ENCODE data around the gene DCN. TPM values are rescaled to one million over a fixed set of nuclear protein-coding genes. Genes with fewer than 3 reads are reported as not detected.
A peak's percentile ranks its signal among the peaks of the same experiment; 100 is the strongest.

Gene DCN
- total RNA-seq, 2 donors from 2014 or later, result 301 to 314 TPM

DNA sequence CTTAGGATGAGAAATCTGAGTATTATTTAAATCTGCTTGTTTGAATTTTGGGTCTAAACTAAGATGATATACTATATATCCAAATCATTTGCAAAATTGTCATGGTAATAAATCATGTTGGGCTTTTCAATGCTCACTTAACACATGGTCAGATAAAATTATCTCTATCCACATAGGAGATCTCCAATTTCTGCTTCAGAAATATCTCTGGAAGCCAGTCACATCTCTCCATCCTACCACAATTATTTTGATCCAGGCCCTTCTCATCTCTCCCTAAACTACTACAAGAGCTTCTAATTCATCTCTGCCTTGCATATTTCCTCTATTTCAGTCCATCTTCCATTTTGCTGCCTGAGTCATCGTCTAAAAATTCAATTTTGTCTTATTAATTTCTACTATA, 3.8 kb downstream of the DCN start:
- DNase-seq (no peak), ATAC-seq (no peak)
- intact Hi-C loops (cut with DNase I), result loop anchor here (10.0 kb wide), 1 partner anchor 166 kb away; no protein-coding TSS in a partner anchor
- Histone ChIP-seq H3K27ac (no peak overlapping the region), H3K4me1 (no peaks in the 10 kb centered on the region), H3K36me3 (replicated peaks in 1 of 2; ENCODE audit: insufficient read depth in 1 of 2, low read depth in 2 of 2) (no peaks in the 10 kb centered on the region), H3K4me3 (no peak overlapping the region), H3K27me3 (no peaks in the 10 kb centered on the region), H3K9me3 (no peaks in the 10 kb centered on the region)
- no peak for TF ChIP-seq POLR2A (IDR thresholded peaks at IDR 0.05)
- TF ChIP-seq, protein P1, sequence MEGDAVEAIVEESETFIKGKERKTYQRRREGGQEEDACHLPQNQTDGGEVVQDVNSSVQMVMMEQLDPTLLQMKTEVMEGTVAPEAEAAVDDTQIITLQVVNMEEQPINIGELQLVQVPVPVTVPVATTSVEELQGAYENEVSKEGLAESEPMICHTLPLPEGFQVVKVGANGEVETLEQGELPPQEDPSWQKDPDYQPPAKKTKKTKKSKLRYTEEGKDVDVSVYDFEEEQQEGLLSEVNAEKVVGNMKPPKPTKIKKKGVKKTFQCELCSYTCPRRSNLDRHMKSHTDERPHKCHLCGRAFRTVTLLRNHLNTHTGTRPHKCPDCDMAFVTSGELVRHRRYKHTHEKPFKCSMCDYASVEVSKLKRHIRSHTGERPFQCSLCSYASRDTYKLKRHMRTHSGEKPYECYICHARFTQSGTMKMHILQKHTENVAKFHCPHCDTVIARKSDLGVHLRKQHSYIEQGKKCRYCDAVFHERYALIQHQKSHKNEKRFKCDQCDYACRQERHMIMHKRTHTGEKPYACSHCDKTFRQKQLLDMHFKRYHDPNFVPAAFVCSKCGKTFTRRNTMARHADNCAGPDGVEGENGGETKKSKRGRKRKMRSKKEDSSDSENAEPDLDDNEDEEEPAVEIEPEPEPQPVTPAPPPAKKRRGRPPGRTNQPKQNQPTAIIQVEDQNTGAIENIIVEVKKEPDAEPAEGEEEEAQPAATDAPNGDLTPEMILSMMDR (IDR thresholded peaks at IDR 0.05), result no peak
- WGBS, 2 donors, result 33 to 52% methylated on average over 1 of the region's 1 CpG

DNA sequence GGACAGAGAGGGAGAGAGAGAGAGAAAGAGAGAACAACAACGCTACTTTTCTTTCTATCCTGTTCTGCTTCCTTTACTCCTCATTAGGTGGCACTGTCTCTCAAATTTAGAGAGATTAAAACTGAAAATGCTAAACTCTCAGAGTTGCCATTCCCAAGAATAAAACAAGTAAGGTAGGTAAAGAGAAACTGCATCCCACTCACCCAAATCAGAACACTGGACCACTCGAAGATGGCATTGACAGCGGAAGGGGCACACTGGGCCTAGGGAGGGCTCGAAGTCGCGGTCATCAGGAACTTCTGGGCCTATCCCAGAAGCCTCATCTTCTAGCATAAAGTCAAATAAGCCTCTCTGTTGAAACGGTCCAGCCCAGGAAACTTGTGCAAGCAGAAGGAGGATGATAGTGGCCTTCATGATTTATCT, 4.5 kb downstream of the DCN start:
- H3K9me3 ChIP-seq, result no peaks in the 10 kb centered on the region
- H3K4me1 ChIP-seq, result no peaks in the 10 kb centered on the region
- TF ChIP-seq POLR2A (IDR thresholded peaks at IDR 0.05), result no peak
- TF ChIP-seq, protein P1 (IDR thresholded peaks at IDR 0.05), result peak in 6 of 7 experiments; percentile 38 to 68 (median 64)
- intact Hi-C loops (cut with DNase I), result loop anchor here (10.0 kb wide), 1 partner anchor 167 kb away; no protein-coding TSS in a partner anchor
- H3K27ac ChIP-seq, result peak overlapping the region in 1 of 4 donors; percentile 7
- H3K27me3 ChIP-seq, result no peaks in the 10 kb centered on the region
- DNase-seq (no peak), ATAC-seq (peak; percentile 63)
- H3K36me3 ChIP-seq (replicated peaks in 1 of 2; ENCODE audit: insufficient read depth in 1 of 2, low read depth in 2 of 2), result no peaks in the 10 kb centered on the region
- 16 to 23% methylated on average over 7 of the region's 7 CpGs for WGBS, 2 donors
- no peak overlapping the region for H3K4me3 ChIP-seq

DNA sequence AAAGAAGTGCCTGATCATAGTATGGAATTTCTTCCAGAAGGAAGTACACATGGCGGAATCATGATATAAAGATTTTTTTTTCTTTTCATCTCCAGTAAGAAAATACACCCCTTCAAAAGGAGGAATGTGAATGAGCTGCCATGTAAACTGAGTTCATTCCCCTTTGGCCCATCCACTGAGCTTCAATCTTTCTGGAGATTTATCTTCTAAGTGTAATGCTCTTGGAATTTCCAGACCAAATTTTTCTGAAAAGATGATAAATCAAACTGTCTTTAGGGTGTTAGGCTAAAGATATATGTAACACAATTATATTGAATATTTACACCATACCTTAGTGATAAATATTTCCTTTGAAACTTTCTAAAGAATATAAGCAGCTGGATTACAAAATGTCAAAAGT, 5.2 kb downstream of the DCN start:
- Histone ChIP-seq H3K27me3 (no peaks in the 10 kb centered on the region), H3K4me3 (no peak overlapping the region), H3K9me3 (no peaks in the 10 kb centered on the region), H3K4me1 (no peaks in the 10 kb centered on the region), H3K36me3 (replicated peaks in 1 of 2; ENCODE audit: insufficient read depth in 1 of 2, low read depth in 2 of 2) (no peaks in the 10 kb centered on the region), H3K27ac (no peak overlapping the region)
- DNase-seq, result no peak
- intact Hi-C loops (cut with DNase I), result loop anchor here (10.0 kb wide), 1 partner anchor 167 kb away; no protein-coding TSS in a partner anchor
- no peak for TF ChIP-seq POLR2A (IDR thresholded peaks at IDR 0.05)
- TF ChIP-seq, protein P1 (IDR thresholded peaks at IDR 0.05), result no peak
- ATAC-seq, result no peak
- WGBS, 2 donors, result 70 to 72% methylated on average over 1 of the region's 1 CpG

DNA sequence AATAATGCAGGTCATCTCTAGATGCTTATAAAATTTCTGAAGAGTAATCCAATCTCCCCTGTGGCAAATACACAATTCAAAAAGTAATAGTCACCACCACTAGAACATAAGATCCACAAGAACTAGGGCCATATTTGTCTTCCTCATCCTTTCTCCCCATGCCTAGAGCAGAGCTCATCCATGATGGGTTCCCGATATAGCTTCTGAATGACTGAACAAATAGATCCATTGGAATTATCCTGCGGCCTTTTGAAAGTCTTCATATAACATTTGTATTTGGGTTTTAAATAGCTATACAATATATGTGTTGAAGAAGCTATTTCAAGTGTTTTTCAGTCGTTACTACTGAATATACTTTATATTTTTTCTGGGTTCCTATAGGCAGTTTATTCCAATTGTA, 5.7 kb downstream of the DCN start:
- Histone ChIP-seq H3K36me3 (replicated peaks in 1 of 2; ENCODE audit: insufficient read depth in 1 of 2, low read depth in 2 of 2) (no peaks in the 10 kb centered on the region), H3K4me1 (no peaks in the 10 kb centered on the region), H3K4me3 (no peak overlapping the region)

More for the DNA sequence above, 5.7 kb downstream of the DCN start:
- no peaks in the 10 kb centered on the region for H3K27me3 ChIP-seq
- DNase-seq (no peak), ATAC-seq (no peak)
- H3K9me3 ChIP-seq, result no peaks in the 10 kb centered on the region
- intact Hi-C loops (cut with DNase I), result loop anchor here (10.0 kb wide), 1 partner anchor 168 kb away; no protein-coding TSS in a partner anchor
- no peak for TF ChIP-seq POLR2A (IDR thresholded peaks at IDR 0.05)
- TF ChIP-seq, protein P1 (IDR thresholded peaks at IDR 0.05), result no peak
- no peak overlapping the region for H3K27ac ChIP-seq
- 64% methylated on average over 3 of the region's 3 CpGs for WGBS, 2 donors
